Measurements from ENCODE around the gene KRTAP10-1. TPM values are rescaled to one million over a fixed set of nuclear protein-coding genes. Genes with fewer than 3 reads are reported as not detected.
"Not testable (repeated sequence)": the region's sequence is repeated elsewhere in the genome, so short reads cannot be mapped to it uniquely, and the experiment has no call there.

Gene KRTAP10-1, protein sequence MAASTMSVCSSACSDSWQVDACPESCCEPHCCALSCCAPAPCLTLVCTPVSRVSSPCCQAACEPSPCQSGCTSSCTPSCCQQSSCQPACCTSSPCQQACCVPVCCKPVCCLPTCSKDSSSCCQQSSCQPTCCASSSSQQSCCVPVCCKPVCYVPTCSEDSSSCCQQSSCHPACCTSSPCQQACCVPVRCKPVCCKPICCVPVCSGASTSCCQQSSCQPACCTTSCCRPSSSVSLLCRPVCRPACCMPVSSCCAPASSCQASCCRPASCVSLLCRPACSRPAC
- not detected for total RNA-seq
- long read RNA-seq = 0 reads

GRCh38 chr21:44539991-44540666, at the start of gene KRTAP10-1:
Gene KRTAP10-1, minus strand, starts transcription at chr21:44540195. Its CDS starts 45 bp downstream, at chr21:44540150.
- intact Hi-C loops (cut with DNase I) = no loop called here
- DNase-seq (peak; percentile 32), ATAC-seq (ENCODE audit: poor library complexity) (no peak)

- DNase-seq = no peak
- ATAC-seq (ENCODE audit: poor library complexity) = no peak
- intact Hi-C loops (cut with DNase I) = no loop called here
Measured at GRCh38 chr21:44589094-44589493, 49.1 kb upstream of the KRTAP10-1 start.

DNA sequence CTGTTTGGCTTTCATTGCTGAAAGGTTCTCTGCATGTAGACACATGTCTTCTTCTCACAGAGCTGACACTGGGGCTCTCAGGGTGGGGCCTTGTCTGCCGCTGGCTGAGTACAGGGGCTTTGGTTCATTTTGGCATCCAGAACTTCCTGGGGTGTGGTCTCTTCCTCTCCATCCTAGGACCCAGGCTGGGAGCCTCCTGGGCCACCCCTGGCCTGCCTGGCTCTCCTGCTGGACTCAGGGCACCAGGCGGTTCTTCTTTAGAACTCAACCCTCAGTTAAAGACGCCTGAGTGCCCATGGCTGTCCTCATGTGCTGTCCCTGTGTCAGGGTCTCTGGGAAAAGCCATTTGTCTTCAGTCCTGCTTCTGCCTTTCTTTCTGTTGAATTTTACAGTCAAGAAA, 45.9 kb upstream of the KRTAP10-1 start:
- DNase-seq (no peak), ATAC-seq (ENCODE audit: poor library complexity) (no peak)
- intact Hi-C loops (cut with DNase I) = no loop called here

DNA sequence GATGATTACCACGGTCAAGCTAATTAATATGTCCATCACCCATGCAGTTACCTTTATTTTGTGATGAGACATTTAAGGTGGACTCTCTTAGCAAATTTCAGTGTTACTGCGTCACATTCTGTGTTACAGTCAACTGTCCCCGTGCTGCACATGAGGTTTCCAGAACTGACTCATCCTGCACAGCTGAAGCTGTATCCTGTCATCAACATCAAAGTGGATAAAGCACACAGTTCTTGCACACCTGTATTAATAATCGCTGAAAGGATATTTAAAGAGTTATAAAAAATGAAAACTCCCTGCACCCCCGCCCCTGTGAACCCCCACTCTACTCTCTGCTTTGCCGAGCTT, 43.8 kb upstream of the KRTAP10-1 start:
- ATAC-seq (ENCODE audit: poor library complexity) (no peak), DNase-seq (no peak)
- intact Hi-C loops (cut with DNase I) = no loop called here

DNA sequence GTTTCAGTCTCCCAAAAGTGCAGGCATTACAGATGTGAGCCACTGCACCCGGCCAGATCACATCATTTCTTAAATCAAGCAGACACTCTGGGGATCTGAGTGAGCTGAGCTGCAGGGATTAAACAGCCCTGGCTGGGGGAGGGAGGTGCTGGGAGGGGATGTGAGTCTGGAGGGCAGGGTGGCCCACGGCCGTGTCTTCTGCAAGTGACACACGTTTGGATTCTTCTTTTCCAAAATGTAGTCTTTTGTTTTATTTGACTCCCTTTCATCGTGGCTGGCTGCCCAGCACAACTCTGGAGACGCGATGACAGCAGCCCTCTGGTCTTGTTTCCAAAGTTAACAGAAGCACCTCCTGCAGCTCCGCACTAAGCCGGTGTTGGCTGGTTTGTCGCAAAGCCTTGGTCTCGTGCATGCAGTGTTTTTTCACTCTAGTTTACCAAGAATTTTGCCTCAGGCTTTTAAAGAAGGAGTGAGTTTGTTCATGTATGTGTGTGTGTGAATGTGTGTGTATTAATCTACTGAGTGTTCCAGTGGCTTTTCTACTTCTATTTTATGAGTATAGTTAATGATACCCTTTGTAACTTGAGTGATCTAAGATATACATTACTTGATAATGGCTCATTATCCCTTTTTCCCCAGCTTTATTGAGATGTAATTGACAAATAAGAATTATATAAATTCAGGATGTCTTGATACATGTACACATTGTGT, 43.2 kb upstream of the KRTAP10-1 start:
- intact Hi-C loops (cut with DNase I) = no loop called here
- no peak for DNase-seq
- ATAC-seq (ENCODE audit: poor library complexity) = peak; percentile 57

- ATAC-seq (ENCODE audit: poor library complexity) = no peak
- intact Hi-C loops (cut with DNase I) = no loop called here
Measured at GRCh38 chr21:44582055-44582454, 42.1 kb upstream of the KRTAP10-1 start.

GRCh38 chr21:44581158-44581557, 41.2 kb upstream of the KRTAP10-1 start:
- intact Hi-C loops (cut with DNase I) = no loop called here
- ATAC-seq (ENCODE audit: poor library complexity) (no peak), DNase-seq (no peak)

More at GRCh38 chr21:44582055-44582454, 42.1 kb upstream of the KRTAP10-1 start:
- DNase-seq = no peak

DNA sequence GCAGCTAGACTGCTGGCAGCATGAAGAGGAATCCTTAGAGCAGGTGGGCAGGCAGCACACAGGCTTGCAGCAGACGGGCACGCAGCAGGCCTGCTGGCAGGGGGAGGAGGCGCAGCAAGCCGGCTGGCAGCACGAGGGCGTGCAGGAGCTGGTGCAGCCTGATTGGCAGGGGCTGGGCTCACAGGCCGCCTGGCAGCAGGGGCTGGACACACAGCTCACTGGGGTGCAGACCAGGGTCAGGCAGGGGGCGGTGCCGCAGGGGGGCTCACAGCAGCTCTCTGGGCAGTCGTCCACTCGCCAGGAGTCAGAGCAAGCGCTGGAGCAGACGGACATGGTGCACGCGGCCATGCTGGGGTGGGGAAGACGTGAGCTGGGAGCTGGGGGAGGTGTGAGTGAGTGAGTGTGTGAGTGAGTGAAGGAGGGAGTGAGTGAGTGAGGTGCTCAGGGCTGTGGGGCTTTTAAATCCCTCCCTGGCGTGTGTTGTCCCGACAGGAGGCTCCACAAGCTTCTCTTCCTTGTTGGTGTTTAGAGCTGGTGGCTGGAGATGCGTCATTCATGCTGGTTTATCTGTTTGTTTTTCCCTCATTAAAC, 40.3 kb upstream of the KRTAP10-1 start, which contains the start of gene KRTAP10-5:
KRTAP10-5 (minus strand) TSS at position 374 of the 591 bp plus-strand sequence; CDS start at position 348, 26 bp downstream.
- intact Hi-C loops (cut with DNase I); DNase-seq: not testable (repeated sequence)
- ATAC-seq (ENCODE audit: poor library complexity) = peak; percentile 22

- intact Hi-C loops (cut with DNase I) = no loop called here
- ATAC-seq (ENCODE audit: poor library complexity) (no peak), DNase-seq (no peak)
Measured at GRCh38 chr21:44579833-44580144, 39.8 kb upstream of the KRTAP10-1 start.

- DNase-seq = no peak
- intact Hi-C loops (cut with DNase I) = no loop called here
- ATAC-seq (ENCODE audit: poor library complexity) = no peak
Measured at GRCh38 chr21:44579056-44579832, 39.2 kb upstream of the KRTAP10-1 start.

GRCh38 chr21:44578371-44579055, 38.5 kb upstream of the KRTAP10-1 start:
- DNase-seq (no peak), ATAC-seq (ENCODE audit: poor library complexity) (no peak)
- intact Hi-C loops (cut with DNase I) = no loop called here

DNA sequence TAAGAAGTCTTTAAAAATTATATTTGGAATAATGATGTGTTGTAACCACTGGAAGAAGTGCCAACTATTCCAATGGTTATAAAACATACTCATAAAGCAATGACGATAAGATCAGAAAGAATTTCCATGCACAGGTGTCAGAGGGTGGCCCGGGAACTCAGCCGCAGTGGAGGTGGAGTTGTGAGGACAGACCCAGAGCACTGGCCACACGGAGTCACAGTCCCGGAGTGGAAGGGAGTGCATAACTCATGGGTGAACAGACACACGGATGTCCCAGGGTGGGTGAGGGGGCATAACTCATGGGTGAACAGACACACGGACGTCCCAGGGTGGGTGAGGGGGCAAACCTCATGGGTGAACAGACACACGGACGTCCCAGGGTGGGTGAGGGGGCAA, 36.0 kb upstream of the KRTAP10-1 start:
- ATAC-seq (ENCODE audit: poor library complexity) (no peak), DNase-seq (no peak)
- intact Hi-C loops (cut with DNase I) = no loop called here

DNA sequence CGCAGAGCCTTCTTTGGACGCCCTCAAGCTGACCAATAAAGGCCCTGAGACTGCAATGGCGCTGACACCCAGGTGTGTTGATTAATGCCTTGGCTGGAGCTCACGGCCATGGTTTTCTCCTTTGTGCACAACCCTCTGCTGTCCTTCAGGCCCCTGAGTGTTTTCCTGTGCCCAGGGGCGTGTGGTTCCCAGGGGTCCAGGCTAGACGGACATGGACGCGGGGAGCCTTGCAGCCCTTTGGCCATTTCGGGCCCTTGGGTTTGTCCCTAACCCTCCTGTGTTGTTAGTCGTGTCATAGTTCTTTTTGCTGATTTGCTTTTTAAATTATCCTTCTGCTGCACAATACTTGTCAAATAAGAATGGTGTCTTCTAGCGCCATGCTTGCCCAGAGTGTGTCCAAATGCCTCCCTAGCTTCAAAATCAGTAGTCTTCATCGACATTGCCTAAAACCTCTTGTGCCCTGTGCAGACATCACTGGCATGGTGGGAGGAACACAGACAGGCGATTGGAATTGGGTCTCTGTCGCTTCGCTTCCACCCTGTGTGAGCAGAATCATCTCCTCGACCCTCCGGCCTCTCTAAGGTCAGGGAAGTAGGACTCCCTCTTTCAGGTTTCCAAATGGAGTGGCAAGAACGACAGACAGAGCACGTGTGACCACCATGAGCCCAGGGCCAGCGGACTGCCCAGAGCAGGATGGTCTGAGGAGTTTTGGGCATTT, 35.5 kb upstream of the KRTAP10-1 start:
- no peak for DNase-seq

DNA sequence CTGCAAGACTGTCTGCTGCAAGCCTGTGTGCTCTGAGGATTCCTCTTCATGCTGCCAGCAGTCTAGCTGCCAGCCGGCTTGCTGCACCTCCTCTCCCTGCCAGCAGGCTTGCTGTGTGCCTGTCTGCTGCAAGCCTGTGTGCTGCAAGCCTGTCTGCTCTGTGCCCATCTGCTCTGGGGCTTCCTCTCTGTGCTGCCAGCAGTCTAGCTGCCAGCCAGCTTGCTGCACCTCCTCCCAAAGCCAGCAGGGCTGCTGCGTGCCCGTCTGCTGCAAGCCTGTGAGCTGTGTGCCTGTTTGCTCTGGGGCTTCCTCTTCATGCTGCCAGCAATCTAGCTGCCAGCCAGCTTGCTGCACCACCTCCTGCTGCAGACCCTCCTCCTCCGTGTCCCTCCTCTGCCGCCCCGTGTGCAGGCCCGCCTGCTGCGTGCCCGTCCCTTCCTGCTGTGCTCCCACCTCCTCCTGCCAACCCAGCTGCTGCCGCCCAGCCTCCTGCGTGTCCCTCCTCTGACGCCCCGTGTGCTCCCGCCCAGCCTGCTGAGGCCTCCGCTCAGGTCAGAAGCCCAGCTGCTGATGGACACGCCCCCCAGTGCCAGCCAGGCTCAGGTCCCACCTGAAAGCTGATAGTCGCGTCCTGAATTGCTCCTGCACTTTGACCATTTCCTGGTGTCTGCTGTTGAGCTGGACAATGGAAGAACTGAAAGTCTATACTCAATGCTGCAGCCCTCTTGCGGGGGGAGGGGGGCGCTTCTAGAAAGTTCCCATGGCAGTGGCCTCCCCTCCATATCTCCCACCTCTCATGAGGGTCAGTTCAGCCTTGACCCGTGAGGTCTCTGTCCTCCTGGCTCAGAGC, 34.7 kb upstream of the KRTAP10-1 start:
- no peak for DNase-seq
- ATAC-seq (ENCODE audit: poor library complexity) = no peak
- intact Hi-C loops (cut with DNase I) = no loop called here

More for the DNA sequence above, 35.5 kb upstream of the KRTAP10-1 start:
- ATAC-seq (ENCODE audit: poor library complexity) = no peak
- intact Hi-C loops (cut with DNase I) = no loop called here

- intact Hi-C loops (cut with DNase I); ATAC-seq (ENCODE audit: poor library complexity); DNase-seq: not testable (repeated sequence)
Measured at GRCh38 chr21:44573630-44574456, 33.8 kb upstream of the KRTAP10-1 start, which contains the start of gene KRTAP10-4. Gene KRTAP10-4, plus strand, starts transcription at chr21:44573729. Its CDS starts 30 bp downstream, at chr21:44573759.

Measured in Right ventricle myocardium superior (tissue), 1 donor.